NCI-H2196 treated with DMSO at 0.1 percent for 48 hours (cell line): Measurements from ENCODE around the gene IRS1.
"Not testable (repeated sequence)": the region's sequence is repeated elsewhere in the genome, so short reads cannot be mapped to it uniquely, and the experiment has no call there.

Source experiments
- DNase-seq: peaks from one replicate; lab custom pipeline; 2025; ENCODE audit not compliant: unreplicated experiment; lab: John Stamatoyannopoulos, UW

Gene IRS1, protein sequence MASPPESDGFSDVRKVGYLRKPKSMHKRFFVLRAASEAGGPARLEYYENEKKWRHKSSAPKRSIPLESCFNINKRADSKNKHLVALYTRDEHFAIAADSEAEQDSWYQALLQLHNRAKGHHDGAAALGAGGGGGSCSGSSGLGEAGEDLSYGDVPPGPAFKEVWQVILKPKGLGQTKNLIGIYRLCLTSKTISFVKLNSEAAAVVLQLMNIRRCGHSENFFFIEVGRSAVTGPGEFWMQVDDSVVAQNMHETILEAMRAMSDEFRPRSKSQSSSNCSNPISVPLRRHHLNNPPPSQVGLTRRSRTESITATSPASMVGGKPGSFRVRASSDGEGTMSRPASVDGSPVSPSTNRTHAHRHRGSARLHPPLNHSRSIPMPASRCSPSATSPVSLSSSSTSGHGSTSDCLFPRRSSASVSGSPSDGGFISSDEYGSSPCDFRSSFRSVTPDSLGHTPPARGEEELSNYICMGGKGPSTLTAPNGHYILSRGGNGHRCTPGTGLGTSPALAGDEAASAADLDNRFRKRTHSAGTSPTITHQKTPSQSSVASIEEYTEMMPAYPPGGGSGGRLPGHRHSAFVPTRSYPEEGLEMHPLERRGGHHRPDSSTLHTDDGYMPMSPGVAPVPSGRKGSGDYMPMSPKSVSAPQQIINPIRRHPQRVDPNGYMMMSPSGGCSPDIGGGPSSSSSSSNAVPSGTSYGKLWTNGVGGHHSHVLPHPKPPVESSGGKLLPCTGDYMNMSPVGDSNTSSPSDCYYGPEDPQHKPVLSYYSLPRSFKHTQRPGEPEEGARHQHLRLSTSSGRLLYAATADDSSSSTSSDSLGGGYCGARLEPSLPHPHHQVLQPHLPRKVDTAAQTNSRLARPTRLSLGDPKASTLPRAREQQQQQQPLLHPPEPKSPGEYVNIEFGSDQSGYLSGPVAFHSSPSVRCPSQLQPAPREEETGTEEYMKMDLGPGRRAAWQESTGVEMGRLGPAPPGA (N-terminal part only)

DNA sequence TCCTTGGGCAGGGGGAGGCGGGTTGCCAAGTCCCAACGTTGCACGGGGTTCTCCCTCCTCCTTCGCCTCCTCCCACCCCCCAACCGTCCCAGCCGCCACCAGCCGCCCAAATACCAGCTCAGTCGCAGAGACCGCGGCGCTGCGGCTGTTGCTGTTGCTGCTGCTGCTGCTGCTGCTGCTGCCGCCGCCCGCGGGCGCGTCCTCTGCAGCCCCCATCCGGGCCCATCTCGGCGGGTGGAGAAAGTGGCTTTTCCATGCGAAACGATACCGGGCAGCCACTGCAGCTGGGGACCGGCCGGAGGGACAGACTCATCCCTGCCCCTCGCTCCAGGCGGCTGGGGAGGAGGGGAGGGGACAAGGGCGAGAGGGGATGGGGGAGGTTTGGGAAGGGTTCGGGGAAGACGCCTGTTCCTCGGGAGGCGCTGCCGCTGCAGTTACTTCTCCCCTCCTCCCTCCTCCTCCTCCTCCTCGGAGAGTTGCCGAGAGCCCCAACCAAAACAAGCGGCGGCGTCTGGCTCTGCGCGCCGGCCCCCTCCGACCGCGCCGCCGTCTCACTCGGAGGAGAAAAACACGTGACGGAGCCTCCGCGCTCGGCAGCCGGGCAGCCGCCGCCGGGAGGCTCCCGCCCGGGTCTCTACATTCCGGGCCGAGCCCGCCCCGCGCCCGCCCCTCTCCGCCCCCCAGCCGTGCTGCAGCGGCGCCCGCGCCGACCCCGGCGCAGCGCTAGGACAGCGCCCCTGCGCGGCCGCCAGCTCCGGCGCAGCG lies at the start of gene IRS1:
Gene IRS1, minus strand, starts transcription at position 610 of the 765 bp plus-strand sequence. CDS start 1,082 bp downstream, outside the sequence.
- peak; percentile 26 for DNase-seq

DNA sequence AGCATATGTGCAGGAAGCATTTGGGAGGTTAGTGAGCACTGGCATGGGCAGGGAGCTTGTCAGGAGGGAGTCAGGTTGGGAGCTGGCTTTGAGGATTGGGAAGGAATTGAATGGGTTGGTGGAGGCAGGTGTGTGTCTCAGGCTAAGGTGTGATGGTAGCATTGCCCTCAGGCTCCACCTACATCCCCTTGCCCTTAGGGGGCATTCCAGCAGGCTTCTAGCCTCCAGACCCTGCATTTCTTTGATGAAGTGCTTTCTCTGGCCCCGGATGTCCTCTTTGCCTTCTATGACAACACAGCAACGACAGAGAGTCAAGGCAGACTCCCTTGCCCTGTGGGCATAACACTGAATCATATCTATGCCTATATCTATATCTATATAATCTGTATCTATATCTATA lies 49.7 kb upstream of the IRS1 start:
- DNase-seq: no peak

DNA sequence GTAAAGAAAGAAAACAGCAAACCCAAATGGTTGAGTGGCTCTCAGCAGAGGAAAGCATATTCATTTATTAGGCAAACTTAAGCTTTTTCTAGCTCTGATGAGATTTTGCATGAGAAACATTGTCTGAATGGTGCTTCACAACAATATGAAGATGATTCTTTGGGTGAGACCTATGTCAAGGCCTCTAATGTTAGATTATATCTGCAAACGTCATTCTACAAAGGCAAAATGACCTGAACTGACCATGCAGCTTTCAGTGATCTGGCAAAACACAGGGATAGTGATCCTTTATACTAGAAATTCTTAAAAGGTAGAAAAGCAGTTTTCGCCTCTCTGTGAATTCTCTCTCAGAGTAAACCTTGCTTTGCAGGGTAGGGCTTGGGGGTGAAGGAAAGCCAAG lies 47.9 kb upstream of the IRS1 start:
- DNase-seq: no peak

DNA sequence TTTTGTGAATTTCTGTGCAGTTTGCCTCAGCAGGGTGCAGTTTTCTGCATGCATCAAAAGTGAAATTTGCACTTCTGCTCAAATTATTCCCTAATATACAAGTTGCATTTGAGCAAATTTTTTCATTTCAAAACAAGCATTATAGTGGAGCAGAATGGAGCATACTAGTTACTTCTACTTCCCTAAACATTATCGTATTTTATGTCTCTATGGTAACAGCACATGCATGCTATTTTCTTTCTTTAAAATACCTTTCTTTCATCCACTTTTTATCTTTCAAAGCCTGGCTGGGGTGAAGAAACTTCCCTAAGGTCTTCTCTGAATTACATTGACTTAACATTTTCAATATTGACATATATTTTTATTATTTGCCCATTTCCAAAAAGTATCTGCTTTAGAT lies 47.5 kb upstream of the IRS1 start:
- DNase-seq: no peak

DNA sequence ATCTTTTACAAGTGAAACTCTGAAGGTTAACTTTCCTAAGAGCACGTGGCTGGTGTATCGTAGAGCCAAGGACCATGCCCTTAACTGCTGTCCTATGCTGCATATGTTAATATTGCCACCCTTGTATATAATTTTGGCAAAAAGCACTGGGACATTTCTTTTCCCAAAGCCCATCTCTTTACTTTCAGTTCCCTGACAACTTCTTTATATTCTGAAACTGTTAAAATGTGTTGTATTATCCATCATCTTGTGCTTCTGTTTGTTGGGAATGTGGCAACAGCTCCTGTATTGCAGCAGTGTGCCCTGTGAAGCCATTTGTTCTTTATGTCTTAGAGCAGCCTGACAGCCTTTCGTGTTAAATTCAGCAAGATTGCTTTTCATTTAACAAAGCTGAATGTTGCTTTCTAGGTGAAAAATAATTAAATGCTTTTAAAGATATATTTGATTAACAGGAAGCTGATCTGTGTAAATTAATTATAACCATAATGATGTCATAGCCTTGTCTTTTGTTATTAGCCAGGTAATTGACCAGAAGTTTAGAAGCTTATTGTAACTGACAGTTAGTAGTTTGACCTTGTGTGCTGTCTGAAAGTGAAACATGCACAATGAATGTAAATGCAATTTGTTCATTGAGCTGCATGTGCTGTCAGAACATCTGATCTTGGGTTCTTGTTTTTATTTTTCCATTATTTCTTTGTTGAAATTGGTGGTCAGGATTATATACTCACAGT lies 45.9 kb upstream of the IRS1 start:
- no peak for DNase-seq

DNA sequence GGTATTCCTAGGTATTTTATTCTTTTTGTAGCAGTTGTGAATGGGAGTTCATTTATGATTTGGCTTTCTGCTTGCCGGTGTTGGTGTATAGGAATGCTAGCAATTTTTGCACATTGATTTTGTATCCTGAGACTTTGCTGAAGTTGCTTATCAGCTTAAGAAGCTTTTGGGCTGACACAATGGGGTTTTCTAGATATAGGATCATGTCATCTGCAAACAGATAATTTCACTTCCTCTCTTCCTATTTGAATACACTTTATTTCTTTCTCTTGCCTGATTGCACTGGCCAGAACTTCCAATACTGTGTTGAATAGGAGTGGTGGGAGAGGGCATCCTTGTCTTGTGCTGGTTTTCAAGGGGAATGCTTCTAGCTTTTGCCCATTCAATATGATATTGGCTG lies 43.4 kb upstream of the IRS1 start:
- not testable (repeated sequence) for DNase-seq

DNA sequence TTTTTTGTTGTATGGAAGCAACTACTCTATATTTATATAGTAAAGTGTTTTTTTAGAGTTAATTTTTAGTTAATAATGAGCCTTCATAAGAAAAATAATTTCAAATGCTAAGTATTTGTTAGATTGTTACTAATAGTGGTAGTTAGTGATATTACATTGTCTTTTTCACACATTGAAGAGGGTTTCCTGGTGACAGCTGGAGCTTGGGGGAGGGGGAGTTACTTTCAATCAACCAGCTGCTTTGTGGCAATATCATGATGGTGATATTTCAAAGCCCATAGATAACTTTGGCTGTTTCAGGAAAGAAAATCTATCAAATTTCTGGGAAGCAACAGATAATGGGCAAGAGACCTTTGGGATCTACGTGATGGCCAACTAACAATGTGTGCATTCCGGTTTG lies 40.3 kb upstream of the IRS1 start:
- no peak for DNase-seq

DNA sequence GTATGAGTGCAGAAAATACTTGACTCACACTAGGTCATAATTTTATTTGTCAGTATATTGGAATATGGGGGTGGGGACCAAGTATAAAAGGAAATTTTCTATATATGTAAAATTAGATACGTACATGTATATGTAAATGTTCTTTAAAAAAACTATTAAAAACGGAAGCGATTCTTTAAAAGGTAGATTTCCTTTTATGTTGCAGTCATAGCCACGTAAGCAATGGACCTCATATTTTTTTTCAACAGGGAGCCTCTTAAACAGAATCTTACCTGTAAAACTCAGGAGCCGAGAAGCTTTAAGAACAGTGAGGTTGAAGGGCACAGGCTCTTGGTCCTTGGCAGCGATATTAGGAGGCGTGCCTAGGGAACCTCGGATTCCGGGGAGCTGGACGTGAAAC lies 39.5 kb upstream of the IRS1 start:
- no peak for DNase-seq

DNA sequence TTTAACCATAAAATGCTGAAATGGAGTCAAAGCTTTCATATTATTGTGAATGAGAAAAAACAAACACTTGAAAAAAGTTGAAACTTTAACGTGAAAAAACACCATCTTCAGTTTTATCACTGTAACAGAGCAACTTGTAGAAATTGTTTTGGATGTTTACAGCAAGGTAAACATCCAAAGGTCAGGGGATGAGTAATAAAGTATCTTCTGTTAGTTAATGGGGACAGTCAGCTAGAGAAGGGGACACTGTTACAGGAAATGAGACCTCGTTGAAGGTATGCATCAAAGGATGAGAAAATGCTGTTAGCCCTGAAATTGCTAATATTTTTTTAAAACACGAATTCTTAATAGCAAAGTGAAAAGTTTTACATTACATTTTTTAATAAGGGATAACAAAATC lies 39.1 kb upstream of the IRS1 start:
- no peak for DNase-seq

DNA sequence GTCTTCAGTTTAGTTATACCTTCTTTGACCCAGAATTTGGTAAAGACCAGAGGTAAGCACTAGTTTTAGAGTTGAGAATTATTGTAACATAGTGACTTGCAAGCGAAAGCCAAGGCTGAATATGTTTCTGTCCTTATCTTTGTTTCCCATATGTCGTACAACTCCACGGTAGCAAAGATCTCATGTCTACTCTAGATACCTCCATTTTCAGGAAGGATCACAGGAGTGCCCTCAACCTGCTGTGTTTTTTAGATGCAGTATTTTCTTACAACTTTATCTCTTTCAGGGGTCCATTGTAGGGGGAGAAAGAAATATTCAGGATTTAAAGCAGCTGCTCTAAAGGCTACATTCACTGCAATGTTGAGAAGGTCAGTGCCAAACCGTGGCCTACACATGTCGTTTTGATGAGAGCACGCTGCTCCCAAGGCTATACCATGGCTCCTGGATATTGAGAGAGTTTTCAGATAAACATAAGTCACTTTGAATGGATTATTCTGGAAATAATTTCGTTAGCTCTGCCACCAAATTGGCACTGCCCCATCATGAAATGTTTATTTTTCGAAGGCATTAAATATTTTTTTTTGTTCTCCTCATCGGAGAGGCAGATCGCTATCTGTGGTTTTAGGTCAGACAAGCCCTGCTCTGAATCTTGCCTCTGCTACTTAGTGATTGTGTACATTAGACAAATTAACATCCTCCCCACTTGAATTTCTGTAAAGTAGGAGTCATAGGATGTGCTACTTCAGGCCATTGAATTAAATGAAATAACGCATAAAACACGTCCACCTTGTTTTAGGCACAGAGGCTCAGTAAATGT lies 38.4 kb upstream of the IRS1 start:
- no peak for DNase-seq

DNA sequence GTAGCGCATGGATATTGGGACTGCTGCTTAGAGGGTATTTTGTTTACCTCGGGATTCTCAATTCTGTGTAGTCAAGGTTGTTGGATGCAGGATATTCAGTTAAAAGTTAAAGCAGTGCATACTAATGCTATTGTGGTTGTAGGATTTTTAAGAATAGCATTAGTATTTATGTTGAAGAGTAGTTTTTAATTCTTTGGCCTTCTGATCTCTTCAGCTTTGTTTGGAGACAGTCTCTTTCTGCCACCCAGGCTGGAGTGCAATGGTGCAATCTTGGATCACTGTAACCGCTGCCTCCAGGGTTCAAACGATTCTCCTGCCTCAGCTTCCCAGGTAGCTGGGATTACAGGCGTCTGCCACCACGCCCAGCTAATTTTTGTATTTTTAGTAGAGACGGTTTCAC lies 37.7 kb upstream of the IRS1 start:
- DNase-seq: no peak

DNA sequence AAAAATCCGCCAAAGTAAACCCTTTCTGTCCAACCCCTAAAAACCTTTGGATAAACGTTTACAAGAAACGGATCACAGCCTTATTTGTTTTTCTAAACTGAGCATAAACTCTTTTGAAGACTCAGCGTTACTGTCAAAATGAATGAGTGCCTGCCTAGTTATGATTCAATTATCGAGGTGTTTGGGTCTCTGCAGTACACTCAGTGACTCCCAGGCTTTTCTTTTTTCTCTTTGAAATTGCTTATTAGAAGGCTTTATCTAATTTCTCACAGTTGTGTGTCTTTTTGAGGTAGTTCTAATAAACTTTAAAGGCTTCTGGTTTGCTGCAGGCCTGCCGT lies 36.9 kb upstream of the IRS1 start:
- no peak for DNase-seq

DNA sequence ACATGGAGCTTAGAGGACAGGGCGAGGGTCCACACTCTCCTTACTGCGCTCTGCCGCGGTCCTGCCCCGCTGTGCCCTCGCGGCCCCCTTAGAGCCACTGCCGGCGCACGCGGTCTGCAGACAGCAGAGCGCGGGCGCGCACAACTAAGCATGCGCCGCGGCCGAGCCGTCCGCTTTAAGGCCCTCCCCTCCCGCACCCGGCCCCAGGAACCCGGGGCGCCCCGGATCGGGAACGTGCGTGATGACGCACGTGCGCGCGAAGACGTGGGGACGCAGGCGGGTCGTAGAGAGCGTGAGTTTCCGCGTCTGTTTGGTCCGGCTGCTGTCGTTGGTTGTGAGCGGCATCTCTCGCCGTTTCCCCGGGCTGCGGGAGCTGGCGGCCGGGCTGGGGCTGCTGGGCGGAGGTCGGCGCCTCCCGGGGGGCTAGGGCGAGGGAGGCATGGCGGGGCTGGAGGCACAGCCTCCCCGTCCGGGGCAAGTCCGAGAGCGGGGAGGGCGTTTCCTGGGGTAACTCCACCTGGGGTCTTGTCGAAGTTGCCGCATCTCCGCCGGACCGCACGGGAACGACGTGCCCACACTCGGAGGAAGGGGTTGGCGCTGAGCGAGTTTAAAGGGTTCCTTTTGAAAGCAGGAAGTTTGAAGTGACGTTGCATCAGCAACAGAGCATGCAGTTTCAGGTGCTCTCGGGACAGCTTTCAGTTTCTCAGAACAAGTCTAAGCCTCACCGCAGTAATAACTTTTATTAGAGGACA lies 36.4 kb upstream of the IRS1 start, which contains the start of gene RHBDD1:
Gene RHBDD1, plus strand, starts transcription at position 259 of the 752 bp plus-strand sequence. CDS start 28,640 bp downstream, outside the sequence.
- DNase-seq: peak; percentile 82

DNA sequence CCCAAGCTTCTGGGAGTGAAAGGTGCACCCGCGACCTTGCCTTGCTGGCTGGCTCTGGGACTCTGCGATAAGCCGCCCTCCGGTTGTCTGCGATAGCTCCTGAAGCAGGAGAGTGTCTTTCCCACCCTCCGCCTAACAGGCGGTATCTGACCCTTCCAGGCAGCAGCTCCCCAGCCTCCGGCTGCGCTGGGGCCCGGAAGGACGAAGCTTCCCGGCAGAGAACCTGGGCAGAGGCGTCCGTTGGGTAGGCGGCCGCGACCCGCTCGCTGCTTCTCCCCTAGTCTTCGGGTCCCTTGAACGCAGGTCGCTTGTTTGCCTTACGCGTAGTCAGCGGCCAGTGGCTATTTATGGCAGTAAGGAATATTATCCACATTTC lies 35.8 kb upstream of the IRS1 start:
- DNase-seq: no peak

DNA sequence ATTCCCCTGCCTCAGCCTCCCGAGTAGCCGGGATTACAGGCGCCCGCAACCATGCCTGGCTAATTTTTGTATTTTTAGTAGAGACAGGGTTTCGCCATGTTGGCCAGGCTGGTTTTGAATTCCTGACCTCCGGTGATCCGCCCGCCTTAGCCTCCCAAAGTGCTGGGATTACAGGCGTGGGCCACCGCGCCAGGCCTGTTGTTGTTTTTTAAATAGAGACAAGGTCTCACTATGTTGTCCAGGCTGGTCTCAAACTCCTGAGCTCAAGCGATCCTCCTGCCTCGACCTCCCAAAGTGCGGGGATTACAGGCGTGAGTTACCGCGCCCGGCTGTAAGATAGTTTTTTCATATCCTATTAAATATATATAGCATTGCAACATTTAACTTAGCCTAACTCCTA lies 35.3 kb upstream of the IRS1 start:
- DNase-seq: not testable (repeated sequence)

DNA sequence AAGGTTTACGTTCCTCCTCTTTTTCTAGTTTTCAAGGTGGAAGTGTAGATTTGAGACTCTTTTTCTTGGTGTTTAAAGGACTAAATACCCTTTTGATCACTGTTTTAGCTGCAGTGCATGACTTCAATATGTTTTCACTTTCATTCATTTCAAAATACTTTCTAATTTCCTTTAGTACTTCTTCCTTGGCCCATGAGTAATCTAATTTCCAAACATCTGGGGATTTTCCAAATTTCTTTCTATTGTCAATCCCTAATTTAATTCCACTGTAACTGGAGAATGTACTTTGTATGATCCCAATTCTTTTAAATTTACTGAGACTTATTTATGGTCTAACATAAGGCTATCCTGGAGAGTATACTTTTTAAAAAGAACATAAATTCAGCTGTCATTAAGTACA lies 32.4 kb upstream of the IRS1 start:
- DNase-seq: no peak

DNA sequence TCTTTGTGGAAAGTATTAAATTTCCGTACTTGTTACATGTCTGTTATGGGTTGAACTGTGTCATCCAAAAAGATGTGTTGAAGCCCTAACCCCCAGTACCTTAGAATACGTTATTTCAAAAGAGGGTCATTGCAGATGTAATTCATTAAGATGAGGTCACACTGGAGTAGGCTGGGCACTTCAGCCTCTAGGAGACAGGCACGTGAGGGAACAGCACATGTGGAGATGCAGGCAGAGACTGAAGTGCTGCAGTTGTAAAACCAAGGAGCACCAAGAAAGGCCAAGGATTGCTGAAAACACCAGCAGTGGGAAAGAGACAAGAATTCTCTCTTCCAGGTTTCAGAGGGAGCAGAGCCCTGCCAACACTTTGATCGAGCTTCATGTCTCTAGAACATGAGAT lies 31.6 kb upstream of the IRS1 start:
- no peak for DNase-seq

DNA sequence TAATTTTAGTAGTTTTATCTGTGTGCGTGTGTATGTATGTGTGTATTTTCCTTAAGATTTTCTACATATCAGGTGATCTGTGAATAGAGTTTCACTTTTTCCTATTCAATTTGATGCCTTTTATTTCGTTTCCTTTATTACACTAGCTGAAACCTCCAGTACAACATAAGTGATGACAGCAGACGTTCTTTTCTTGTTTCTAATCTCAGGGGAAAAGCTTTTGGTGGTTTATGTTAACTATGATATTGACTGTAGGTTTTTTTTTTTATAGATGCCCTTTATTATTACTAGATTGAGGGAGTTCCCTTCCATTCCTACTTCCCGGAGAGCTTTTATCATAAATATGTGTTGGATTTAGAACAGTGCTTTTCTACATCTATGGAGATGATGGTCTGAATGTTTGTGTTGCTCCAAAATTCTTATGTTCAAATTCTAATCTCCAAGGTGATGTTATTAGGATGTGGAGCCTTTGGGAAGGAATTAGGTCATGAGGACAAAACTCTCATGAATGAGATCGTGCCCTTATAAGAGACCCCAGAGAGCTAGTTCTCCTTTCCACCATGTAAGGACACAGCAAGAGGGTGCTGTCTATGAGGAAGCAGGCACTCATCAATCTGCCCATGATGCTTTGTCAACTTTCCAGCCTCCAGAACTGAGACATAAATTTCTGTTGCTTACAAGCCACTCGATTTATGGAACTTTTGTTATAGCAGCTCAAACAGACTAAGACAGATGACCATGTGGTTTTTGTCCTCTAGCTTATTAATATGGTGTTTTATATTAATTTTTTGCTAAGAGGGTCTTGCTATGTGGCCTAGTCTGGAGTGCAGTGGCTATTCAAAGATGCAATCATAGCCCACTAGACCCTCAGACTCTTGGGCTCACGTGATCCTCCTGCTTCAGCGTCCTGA lies 30.4 kb upstream of the IRS1 start:
- no peak for DNase-seq
